Daoy (cell line): ENCODE measurements around the gene PLOD2. TPM values are rescaled to one million over a fixed set of nuclear protein-coding genes. Genes with fewer than 3 reads are reported as not detected.
A peak's percentile ranks its signal among the peaks of the same experiment; 100 is the strongest.
"Not testable (repeated sequence)": the region's sequence is repeated elsewhere in the genome, so short reads cannot be mapped to it uniquely, and the experiment has no call there.

Experiments used
- DNase-seq: peaks from one replicate; pipeline ENCODE4 v3.0.0-alpha.2; 2015; ENCODE audit warnings: low read depth
- total RNA-seq: library from RNA; depleted of rRNA; stranded (reverse); fragments of >200 nt; shearing (Covaris generic); gene quantifications from 2 replicates; pipeline ENCODE4 v1.2.3, GENCODE V29; 2014

Gene PLOD2
- total RNA-seq, 1 experiment from 2014 or later = 80.5 TPM

DNA sequence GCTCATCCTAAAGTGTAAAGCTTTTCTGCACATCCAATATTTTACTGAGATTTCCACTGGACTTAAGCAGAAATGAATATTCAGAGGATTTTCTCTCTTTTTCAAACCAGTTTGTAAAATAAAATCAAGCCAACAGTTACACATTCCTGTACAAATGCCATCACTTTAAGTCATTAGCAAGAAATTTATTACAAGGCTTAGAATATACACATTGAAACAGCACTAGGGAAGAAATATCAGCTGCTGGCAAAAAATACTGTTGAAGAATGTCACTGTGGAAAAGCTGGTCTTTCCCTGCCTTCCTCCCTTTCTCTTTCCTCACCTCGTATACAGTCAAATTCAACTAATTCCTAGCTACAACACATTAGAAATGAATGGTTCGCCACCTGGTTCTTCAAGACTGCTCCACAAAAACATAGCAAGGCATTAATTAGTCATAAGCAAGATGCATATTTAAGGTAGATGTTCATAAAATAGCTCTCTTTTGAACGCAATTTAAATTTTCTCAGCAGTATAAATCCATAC, 21.3 kb downstream of the PLOD2 start:
- no peak for DNase-seq

GRCh38 chr3:146138902-146139301, 22.1 kb downstream of the PLOD2 start:
- DNase-seq = no peak

DNA sequence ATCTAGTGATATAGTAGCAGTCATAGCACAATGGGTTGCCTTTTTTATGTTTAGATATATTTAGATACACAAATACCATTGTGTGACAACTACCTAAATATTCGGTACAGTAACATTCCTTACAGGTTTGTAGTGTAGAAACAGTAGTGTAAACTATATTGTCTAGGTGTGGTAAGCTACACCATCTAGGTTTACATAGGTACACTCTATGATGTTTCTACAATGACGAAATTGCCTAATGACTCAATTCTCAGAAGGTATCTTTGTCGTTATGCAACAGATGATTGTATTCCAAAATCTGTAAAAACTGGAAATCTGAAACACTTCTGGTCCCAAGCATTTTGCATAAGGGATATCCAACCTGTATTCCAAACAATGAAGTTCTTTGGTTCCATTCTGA, 24.3 kb downstream of the PLOD2 start:
- no peak for DNase-seq

DNA sequence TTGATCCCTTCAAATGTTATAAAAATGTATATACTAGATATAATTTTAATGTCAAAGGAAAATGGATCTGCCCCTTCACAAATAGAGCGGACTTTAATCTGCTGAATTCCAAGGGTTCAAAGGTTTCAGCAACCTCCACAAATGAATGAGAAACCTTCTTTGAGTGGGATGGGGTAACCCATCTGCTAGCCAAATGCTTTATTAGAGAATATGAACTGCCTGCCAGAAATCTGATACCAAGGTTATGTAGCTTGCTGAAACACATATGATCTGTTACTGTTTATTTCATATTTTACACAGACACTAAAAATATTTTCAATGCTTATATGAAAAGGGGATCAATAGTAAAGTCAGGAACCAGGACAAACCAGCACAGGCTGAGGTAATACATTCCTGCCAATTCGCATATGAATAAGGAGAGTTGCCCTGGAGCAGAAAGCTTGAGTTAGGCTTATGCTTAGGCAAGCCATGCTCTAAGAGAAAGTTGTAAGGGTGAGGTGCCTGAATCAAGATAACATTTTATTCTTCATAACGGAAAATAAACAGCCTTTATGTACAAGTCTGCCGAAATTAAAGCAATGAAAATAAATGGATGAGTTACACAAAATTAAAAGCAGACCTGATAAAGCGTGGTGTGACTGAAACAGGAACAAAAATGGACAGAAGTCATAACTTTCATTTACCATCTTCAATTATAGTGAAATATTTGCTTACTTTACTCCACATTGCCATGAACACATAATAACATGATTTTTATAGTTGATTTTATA, 26.5 kb downstream of the PLOD2 start:
- DNase-seq = no peak

- DNase-seq = no peak
Observed at GRCh38 chr3:146133441-146133840, 27.5 kb downstream of the PLOD2 start.

DNA sequence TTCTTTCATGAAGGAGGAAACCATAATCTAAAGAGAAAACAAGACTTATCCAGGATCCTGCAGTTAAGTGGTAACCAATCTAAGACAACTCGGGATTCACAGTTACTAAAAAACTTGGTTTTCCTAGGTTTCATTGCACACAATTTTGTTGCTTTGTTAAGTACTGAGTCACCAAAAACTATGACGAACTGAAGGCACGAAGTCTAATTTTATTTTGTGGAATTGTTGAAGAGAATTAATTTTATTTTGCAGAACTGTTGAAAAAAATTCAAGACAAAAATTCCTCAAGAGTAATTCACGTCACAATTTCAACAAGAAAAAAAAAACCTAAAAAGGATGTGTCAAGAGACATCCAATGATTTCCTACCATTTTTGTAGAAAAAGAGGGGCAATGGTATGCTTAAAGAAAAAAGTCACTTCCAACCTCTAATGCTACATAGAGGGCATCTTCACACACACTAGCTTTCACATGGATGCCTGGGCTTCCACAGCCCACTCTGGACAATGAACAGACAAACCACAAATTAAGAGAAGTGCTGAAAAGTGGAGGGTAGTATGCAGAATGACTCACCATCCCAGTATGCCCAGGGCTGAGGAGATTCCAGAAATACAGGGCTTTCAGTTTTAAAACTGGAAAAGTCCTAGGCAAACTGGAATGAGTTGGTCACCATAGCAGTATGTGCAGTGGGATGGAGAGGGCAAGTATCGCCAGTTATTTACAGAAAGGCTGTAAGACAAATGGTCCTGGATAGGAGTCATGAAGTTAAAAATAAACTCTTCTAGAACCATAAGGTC, 29.2 kb downstream of the PLOD2 start:
- peak; percentile 73 for DNase-seq

GRCh38 chr3:146130881-146131371, 30.1 kb downstream of the PLOD2 start:
- peak; percentile 72 for DNase-seq

- DNase-seq = no peak
Observed at GRCh38 chr3:146129750-146130149, 31.2 kb downstream of the PLOD2 start.

DNA sequence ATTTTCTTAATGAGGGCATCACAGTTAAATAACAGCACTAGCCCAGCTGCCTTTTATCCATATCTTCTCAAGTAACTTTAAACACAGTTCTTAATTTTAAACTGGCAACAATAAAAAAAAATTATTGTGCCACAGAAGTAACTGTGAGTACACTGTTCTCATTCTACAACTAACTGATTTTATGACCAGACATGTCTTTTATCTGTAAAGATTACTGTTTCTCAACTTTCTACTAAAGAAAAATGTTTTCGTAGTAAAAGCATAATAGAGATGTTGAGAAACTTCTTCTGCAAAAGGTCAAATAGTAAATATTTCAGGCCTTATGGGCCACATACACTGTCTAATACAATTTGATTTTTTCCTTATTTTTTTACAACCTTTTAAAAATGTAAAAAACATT, 32.0 kb downstream of the PLOD2 start:
- DNase-seq = no peak

- DNase-seq = no peak
Observed at GRCh38 chr3:146128179-146128578, 32.8 kb downstream of the PLOD2 start.

GRCh38 chr3:146125951-146126350, 35.0 kb downstream of the PLOD2 start:
- peak; percentile 61 for DNase-seq

GRCh38 chr3:146124126-146124801, 36.7 kb downstream of the PLOD2 start:
- no peak for DNase-seq

DNA sequence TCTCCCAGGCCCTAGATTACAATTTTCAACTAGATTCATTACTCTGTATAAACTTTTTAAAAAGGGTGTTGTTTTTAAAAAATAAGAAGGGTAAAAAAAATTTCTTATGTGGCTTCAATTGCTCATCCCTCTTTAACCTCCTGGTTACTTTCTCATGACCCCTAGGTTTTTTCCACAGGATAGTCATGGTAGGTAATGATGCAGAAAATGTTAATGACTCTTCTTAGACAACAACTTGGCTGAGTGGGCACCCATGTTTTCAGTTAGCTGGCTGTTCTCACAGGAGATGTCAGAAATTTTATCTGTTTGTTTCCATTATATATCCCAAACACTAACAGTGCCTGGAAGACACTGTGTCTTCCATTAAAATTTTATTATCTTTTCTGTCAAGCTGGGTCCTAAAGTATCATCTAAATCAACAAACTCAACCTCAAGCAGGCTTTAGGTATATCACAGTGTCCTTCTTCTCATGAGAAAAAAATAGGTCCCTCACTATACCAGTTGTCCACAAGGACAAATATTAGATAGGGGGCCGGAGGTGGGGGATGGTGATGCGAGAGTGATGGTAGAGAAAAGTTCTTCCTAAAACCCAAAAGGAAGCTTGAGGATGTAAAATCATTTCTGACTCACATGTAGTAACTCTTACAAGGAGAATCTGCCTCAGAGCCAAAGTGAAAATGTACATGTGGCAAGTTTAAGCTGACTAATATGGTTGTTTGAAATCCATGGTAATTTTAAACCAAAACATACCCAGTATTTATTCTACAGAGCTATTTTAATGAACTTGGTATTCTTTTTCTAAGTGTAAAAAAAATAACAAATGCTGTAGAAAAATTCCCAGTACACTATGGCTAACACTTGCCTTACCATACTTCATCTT, 43.3 kb downstream of the PLOD2 start:
- peak; percentile 67 for DNase-seq

- no peak for DNase-seq
Observed at GRCh38 chr3:146115619-146116018, 45.4 kb downstream of the PLOD2 start.

GRCh38 chr3:146113804-146114203, 47.2 kb downstream of the PLOD2 start:
- not testable (repeated sequence) for DNase-seq

DNA sequence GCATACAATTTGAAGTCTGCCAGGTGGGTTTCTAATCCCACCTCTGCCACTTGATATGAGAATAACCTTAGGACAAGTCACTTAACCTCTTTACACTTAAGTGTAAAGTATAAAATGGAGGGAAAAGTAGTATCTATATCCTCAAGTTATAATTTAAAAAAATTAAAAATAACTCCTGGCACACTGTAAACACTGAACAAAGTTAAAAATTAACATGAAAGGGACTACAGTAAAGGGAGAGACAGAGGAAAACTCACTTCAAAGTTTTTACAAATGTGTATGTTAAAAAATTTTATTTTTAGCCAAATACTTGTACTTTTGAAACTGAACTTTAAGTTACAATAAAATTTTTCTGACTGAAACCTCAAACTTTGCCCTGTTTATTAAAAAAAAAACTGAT, 49.6 kb downstream of the PLOD2 start:
- no peak for DNase-seq

DNA sequence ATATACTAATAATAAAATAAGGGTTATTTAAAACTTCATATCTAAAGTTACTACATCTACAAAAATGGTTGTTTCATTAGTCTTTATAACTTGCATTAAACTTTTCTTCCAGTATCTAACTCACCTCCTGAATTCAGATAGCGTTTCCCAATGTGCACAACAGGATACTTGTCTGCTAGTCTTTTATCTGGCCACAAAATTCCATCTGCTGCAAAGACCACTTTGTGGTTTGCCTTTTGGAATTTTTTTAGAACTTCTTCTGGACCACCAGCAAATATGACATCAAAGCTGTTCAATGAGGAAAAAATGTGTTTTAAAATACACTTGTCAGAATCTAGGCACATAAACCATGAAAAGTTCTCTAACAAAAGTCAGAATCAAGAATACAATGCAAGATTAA, 50.8 kb downstream of the PLOD2 start:
- no peak for DNase-seq

GRCh38 chr3:146106986-146107385, 54.0 kb downstream of the PLOD2 start:
- no peak for DNase-seq

- no peak for DNase-seq
Observed at GRCh38 chr3:146104068-146104467, 56.9 kb downstream of the PLOD2 start.

DNA sequence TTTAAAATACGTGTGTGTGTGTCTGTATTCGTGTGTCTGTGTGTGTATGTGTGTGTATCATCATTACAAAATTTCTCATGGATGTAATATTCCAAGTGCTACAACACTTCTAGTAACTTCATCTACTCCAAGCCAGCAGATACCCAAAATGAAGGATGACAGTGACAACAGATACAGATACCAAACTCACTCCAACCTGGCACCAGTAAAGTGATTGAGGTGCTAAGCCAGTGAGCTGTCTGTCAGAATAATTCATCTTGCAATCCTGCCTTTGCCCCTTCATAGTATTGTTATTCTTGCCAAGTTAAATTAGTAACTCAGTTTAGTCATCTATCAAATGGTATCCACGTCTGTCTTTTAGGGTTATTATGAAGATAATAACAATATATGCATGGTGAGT, 58.1 kb downstream of the PLOD2 start:
- no peak for DNase-seq

DNA sequence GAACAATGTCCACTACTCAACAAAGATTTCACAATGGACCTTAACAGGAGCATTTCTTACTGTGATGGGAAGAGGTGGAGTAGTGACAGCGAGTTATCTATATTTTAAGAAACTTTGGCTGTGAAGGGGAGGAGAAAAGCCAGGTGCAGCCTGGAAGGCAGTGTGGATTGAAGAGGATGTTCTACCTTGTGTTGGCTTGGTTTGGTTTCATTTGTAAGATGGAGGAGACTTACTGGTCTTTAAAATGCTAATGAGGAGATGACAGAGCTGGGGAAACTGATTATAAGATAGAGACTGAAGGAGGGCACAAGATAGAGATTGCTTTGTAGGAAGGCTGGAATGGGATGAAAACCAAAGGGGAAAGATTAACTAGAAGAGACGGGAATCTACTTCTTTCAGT, 59.4 kb downstream of the PLOD2 start:
- DNase-seq = no peak
